SW480 (cell line): Measurements from ENCODE around the gene REM1.
"Not testable (repeated sequence)": the region's sequence is repeated elsewhere in the genome, so short reads cannot be mapped to it uniquely, and the experiment has no call there.

Source experiments
- DNase-seq: peaks from one replicate; pipeline ENCODE4 v3.0.0-alpha.2; 2016; ENCODE audit warnings: low spot score

Gene REM1, protein sequence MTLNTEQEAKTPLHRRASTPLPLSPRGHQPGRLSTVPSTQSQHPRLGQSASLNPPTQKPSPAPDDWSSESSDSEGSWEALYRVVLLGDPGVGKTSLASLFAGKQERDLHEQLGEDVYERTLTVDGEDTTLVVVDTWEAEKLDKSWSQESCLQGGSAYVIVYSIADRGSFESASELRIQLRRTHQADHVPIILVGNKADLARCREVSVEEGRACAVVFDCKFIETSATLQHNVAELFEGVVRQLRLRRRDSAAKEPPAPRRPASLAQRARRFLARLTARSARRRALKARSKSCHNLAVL

GRCh38 chr20:31474758-31475427 lies at the start of gene REM1, which contains the start of gene DEFB124:
REM1 (plus strand) TSS chr20:31475288; CDS start chr20:31476446, 1,158 bp downstream.
DEFB124 (minus strand) TSS chr20:31475127; CDS start chr20:31473013, 2,114 bp downstream.
- DNase-seq: no peak

GRCh38 chr20:31425797-31426196 lies 49.3 kb upstream of the REM1 start:
- no peak for DNase-seq

DNA sequence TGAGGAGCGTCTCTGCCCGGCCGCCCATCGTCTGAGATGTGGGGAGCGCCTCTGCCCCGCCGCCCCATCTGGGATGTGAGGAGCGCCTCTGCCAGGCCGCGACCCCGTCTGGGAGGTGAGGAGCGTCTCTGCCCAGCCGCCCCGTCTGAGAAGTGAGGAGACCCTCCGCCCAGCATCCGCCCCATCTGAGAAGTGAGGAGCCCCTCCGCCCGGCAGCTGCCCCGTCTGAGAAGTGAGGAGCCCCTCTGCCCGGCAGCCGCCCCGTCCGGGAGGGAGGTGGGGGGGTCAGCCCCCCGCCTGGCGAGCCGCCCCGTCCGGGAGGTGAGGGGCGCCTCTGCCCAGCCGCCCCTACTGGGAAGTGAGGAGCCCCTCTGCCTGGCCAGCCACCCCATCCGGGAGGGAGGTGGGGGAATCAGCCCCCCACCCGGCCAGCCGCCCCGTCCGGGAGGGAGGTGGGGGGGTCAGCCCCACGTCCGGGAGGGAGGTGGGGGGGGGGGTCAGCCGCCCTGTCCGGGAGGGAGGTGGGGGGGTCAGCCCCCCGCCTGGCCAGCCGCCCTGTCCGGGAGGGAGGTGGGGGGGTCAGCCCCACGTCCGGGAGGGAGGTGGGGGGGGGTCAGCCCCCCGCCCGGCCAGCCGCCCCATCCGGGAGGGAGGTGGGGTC lies 48.1 kb upstream of the REM1 start:
- DNase-seq: not testable (repeated sequence)

- DNase-seq: not testable (repeated sequence)
These were observed 47.5 kb upstream of the REM1 start for GRCh38 chr20:31427576-31427975.

DNA sequence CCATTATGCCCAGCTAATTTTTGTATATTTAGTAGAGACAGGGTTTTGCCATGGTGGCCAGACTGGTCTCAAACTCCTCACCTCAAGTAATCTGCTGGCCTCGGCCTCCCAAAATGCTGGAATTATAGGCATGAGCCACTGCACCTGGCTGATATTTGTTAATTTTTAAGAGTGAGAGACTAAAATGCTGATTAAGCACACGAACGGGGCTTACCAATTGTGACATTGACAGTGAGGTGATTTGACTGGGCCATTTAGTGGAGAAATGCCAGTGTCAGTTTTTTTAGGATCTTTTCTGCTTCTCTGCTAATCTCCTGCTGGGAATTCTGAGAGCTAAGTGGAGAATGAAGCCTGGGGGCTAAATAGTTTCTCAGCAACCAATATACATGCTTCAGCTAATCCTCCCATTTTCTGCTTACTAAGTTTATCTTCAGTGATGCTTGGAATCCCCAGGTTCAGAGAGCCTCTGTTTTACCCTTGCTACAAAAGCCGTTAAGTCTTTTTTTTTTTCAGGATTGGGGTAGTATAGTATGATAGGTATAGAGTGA lies 44.4 kb upstream of the REM1 start:
- no peak for DNase-seq

- no peak for DNase-seq
These were observed 35.0 kb upstream of the REM1 start, which contains the start of gene DEFB123 for GRCh38 chr20:31440012-31440659. DEFB123 (plus strand) TSS chr20:31440632; CDS start chr20:31440699, 67 bp downstream.

GRCh38 chr20:31446084-31446819 lies 28.8 kb upstream of the REM1 start:
- no peak for DNase-seq

- no peak for DNase-seq
These were observed 25.3 kb upstream of the REM1 start for GRCh38 chr20:31449511-31450414.

DNA sequence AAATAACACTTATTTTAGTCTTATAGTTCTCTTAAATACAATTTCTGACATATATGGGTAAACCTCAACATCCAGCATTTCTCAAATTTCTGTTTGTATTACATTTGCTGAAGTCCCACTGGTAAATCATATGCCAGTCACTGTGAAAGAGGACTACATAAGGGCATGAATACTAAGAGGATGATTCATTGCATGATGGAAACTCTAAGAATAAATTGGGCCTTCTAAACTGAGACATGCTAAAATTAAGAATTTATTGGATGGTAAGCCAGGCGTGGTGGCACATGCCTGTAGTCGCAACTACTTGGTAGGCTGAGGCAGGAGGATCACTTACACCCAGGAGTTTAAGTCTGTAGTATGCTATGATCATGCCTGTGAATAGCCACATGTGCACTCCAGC lies 22.5 kb upstream of the REM1 start:
- DNase-seq: no peak

- DNase-seq: no peak
These were observed 20.7 kb upstream of the REM1 start for GRCh38 chr20:31454361-31454760.

- not testable (repeated sequence) for DNase-seq
These were observed 4.1 kb upstream of the REM1 start for GRCh38 chr20:31470946-31471345.

GRCh38 chr20:31472395-31473330 lies 2.4 kb upstream of the REM1 start:
- DNase-seq: no peak

GRCh38 chr20:31473331-31474096 lies 1.6 kb upstream of the REM1 start:
- no peak for DNase-seq

- no peak for DNase-seq
These were observed 1.0 kb upstream of the REM1 start for GRCh38 chr20:31474097-31474436.

GRCh38 chr20:31475472-31476293 lies 595 bp downstream of the REM1 start:
- no peak for DNase-seq

GRCh38 chr20:31476294-31476585 lies 1.2 kb downstream of the REM1 start:
- DNase-seq: no peak

- no peak for DNase-seq
These were observed 1.6 kb downstream of the REM1 start for GRCh38 chr20:31476643-31477215.
